Measurements from ENCODE around the gene SIX1.

DNA sequence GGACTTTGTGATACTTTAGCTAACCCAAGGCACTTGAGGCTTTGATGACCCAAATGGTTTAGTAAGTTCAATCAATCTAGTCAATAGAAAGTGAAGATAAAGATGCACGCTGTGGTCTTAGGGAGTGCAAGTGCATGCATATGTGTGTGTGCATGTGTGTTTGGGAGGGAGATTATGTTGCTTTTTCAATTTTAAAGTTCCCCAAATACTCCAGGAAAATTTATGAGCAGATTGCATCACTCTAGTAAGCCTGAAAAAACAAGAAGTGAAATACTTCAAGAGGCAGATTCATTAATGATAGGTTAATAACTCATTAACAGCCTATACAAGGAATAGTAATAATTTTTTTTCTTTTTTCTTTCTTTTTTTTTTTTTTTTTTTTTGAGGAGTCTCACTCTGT is 12.4 kb upstream of the SIX1 start:
- no peak for TF ChIP-seq POLR2A (IDR thresholded peaks at IDR 0.05; ENCODE audit: low read depth, low read length)
- TF ChIP-seq POLR2AphosphoS5 (IDR thresholded peaks at IDR 0.05; ENCODE audit: low read depth, low read length) = no peak

Measured in GM12892 (cell line).